ENCODE data around the gene NUDT16.

The NUDT16 gene

DNA sequence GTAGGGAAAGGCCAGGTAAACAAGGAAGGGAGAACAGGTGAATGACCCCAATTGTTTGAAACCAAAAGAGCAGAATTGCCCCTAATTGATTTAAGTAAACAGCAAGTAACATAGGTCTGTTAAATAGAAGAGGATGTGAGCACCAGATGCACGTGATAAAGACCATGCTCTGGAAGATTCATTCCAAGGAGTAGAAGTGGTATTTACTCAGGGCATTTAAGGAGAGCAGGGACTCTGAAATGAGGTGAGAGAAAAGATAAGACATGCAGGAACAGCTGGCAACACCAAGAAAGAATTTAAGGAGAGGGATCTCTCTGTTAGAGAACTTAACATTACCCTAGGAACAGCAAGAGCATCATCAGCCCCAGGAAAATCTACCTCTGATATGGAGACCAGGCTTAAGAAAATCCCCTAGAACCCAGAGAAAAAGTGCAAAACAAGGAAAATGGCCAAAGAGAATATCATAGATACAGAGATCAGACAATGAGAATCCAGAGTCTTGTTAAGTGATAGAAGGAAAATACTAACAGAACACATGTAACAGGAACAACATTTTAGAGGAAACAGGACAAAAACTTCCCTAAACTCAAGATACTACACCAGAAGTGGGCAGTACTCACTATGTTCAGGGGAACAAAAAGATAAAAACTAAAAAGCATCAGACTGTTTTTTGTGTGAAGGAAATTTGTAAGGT, 6.4 kb downstream of the NUDT16 start:
- no peak overlapping the region for H3K4me3 ChIP-seq (ENCODE audit: low read depth, low read length)
- TF ChIP-seq, protein P1, sequence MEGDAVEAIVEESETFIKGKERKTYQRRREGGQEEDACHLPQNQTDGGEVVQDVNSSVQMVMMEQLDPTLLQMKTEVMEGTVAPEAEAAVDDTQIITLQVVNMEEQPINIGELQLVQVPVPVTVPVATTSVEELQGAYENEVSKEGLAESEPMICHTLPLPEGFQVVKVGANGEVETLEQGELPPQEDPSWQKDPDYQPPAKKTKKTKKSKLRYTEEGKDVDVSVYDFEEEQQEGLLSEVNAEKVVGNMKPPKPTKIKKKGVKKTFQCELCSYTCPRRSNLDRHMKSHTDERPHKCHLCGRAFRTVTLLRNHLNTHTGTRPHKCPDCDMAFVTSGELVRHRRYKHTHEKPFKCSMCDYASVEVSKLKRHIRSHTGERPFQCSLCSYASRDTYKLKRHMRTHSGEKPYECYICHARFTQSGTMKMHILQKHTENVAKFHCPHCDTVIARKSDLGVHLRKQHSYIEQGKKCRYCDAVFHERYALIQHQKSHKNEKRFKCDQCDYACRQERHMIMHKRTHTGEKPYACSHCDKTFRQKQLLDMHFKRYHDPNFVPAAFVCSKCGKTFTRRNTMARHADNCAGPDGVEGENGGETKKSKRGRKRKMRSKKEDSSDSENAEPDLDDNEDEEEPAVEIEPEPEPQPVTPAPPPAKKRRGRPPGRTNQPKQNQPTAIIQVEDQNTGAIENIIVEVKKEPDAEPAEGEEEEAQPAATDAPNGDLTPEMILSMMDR (IDR thresholded peaks at IDR 0.05; ENCODE audit: borderline replicate concordance, insufficient read depth, low read depth, low read length): no peak

DNA sequence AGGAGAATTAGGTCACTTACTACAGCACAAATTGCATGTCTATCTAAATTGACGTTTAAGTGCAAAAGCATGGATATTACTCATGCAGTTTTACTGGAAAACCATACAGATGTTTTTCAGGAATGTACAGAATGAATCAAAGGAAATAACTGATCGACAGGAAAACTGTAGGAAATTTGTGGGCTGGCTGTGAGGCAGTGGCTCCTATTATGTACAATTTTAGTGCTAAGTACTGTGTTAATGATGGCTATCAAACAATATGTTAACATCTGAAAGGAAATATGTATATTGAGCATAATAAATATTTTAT, 6.9 kb downstream of the NUDT16 start:
- H3K4me3 ChIP-seq (ENCODE audit: low read depth, low read length): no peak overlapping the region
- TF ChIP-seq, protein P1 (IDR thresholded peaks at IDR 0.05; ENCODE audit: borderline replicate concordance, insufficient read depth, low read depth, low read length): no peak

DNA sequence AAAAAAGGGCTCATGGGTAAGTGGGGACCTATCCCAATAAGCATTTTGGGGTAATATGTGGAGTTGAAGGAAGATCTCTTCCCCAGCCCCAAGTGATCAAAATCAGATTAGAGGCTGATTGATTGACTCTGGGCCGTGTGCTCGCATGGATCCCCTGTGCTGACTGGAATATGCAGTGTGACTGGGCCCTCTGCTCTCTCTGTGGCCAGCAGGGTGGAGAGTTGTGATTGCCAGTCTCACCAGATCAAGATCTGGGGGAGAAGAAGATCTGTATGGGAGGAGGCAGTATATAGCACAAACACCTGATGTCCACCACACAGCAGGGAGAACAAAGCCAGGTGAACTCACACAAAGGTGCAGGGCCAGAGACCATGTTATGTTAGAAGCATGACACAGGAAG, 8.8 kb downstream of the NUDT16 start:
- H3K4me3 ChIP-seq (ENCODE audit: low read depth, low read length): no peak overlapping the region
- TF ChIP-seq, protein P1 (IDR thresholded peaks at IDR 0.05; ENCODE audit: borderline replicate concordance, insufficient read depth, low read depth, low read length): no peak

DNA sequence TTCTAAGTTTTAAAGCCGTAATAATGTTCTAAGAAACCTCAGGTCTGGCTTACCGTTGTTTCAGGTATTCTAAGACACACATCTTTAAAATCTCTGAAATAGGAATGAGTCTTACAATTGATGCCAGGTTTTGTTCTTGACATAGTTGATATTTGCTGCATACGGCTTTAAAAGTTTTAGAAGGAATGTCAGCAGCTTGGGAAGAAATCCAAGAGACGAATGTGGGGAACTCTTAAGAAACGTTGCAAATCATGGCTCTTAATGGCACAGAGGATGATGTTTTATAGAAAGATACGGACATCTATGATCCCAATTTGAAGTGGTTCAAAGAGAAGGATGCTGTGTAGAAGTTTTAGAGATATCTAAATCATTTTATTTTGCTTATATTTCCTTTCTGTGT, 11.5 kb downstream of the NUDT16 start:
- TF ChIP-seq, protein P1 (IDR thresholded peaks at IDR 0.05; ENCODE audit: borderline replicate concordance, insufficient read depth, low read depth, low read length): no peak
- H3K4me3 ChIP-seq (ENCODE audit: low read depth, low read length): no peak overlapping the region

DNA sequence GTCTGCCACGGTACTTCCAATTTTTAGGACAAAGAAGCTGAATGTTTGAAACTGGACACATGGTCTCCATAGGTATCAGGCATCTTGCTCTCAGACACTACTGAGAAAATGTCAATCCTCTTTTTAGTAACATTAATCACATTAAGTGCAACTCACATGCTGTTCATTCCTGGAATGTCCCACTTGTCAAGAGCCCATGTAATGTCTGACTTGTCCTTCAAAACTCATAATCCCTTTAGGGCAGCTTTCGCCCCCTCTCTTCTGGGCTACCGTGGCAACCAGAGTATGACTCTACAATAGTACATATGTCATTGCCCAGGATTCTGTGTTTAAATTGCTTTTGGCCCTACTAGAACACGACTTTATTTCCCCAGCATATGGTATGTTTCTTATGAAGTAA, 12.3 kb downstream of the NUDT16 start:
- TF ChIP-seq, protein P1 (IDR thresholded peaks at IDR 0.05; ENCODE audit: borderline replicate concordance, insufficient read depth, low read depth, low read length): no peak
- H3K4me3 ChIP-seq (ENCODE audit: low read depth, low read length): no peak overlapping the region

DNA sequence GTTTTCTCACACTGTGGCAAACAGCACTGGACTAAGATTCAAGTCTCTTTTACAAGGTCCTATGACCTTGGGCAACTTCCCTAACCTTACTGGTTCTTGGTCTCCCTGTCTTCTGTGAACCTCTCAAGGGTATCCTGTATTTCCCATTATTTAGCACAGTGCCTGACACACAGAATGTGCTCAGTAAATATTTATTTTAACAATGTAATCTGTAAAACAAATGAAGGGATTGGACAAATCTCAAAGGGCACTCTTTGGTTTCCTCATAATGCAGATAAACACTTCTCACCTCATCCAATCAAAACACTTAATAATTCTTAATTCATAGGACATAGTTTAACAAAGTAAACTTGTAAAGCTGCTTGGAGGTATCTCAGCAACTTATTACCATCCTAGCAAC, 12.8 kb downstream of the NUDT16 start:
- TF ChIP-seq, protein P1 (IDR thresholded peaks at IDR 0.05; ENCODE audit: borderline replicate concordance, insufficient read depth, low read depth, low read length): no peak
- no peak overlapping the region for H3K4me3 ChIP-seq (ENCODE audit: low read depth, low read length)

DNA sequence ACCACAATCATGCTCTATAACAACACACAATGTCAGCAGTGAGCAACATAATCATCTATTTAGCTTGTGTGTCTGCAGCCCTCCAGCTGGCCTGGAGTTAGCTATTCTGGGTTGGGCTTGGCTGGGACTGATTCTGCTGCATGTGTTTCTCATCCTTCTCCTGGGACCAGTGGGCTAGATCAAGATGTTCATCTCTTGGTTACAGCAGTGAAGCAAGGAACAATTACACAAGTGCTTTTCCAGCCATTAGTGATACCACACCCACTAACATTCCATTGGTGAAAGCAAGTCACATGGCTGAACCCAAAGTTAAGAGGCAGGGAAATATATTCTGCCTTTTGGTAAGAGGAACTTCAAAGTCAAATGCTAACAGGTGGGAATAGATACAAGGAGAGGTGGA, 14.6 kb downstream of the NUDT16 start:
- H3K4me3 ChIP-seq (ENCODE audit: low read depth, low read length): no peak overlapping the region
- TF ChIP-seq, protein P1 (IDR thresholded peaks at IDR 0.05; ENCODE audit: borderline replicate concordance, insufficient read depth, low read depth, low read length): no peak

Data from GM12875 (cell line).